K562 (cell line): ENCODE results near the gene ATP1A2. TPM values are rescaled to one million over a fixed set of nuclear protein-coding genes. Genes with fewer than 3 reads are reported as not detected.

Source experiments
- ATAC-seq: fragments of 200-7000 bp; cut with Tn5 transposase; 3 replicates; pipeline ENCODE4 v1.9.1; 2020; ENCODE audit warnings: moderate library complexity
- BruUV-seq: library from RNA; stranded (reverse); fragments of 400-500 nt; replicated peaks from 2 replicates; lab custom pipeline; 2021; lab: Mats Ljungman, UMichigan
- CTCF ChIA-PET: fragments of 300-600 bp; formaldehyde crosslinking; extraction: SDS; loops from one replicate; lab custom pipeline; 2021; ENCODE audit warnings: low intra/inter-chr PET ratio; lab: Yijun Ruan, JAX
- POLR2A ChIA-PET: fragments of 300-600, 350-650 bp; sonication (Branson Sonifier 250); formaldehyde crosslinking; extraction: SDS; loops from one replicate; lab custom pipeline; 2021; ENCODE audit warnings: antibody characterized with exemption, inconsistent platforms; lab: Yijun Ruan, JAX
- DNase-seq, 4 experiments: peaks; one replicate each; pipeline versions ENCODE4 v3.0.0 to v3.0.0-alpha.2; 2011 to 2018; ENCODE audit warnings: low spot score in 3 of 4, mixed read lengths in 3 of 4; ENCODE audit errors: extremely low read depth in 1 of 4
- FAIRE-seq: peaks from 2 replicates; lab custom pipeline; 2011; peaks lifted over from hg19 to GRCh38; lab: Jason Lieb, UNC
- H2AFZ ChIP-seq: 2 replicates; pipeline ENCODE4 v1.6.0; 2011; ENCODE audit warnings: low read depth, low read length, control low read depth, inconsistent platforms
- H3K27ac ChIP-seq: fragments of 200-600 bp; 3 replicates; pipeline ENCODE4 v1.8.0; 2011; ENCODE audit warnings: low read depth, mild to moderate bottlenecking, control low read depth, inconsistent platforms, low read length, moderate library complexity, mixed read lengths; ENCODE audit errors: extremely low read depth
- H3K27me3 ChIP-seq, 2 experiments: fragments of 300-600 bp in 1 of 2; 2 replicates in 1 of 2; 3 replicates in 1 of 2; pipeline versions ENCODE4 v1.6.0 to v1.8.0; 2011; ENCODE audit warnings: inconsistent platforms in 2 of 2, low read length in 2 of 2, mild to moderate bottlenecking in 1 of 2, mixed read lengths in 1 of 2, moderate library complexity in 1 of 2; ENCODE audit not compliant: control insufficient read depth in 2 of 2, insufficient read depth in 2 of 2
- H3K36me3 ChIP-seq: fragments of 300-600 bp; 3 replicates; pipeline ENCODE4 v1.8.0; 2011; ENCODE audit warnings: mild to moderate bottlenecking, low read length, inconsistent platforms; ENCODE audit not compliant: control insufficient read depth, insufficient read depth
- H3K4me1 ChIP-seq, 2 experiments: fragments of 200-600 bp in 1 of 2; replicated peaks in 1 of 2; 2 replicates in 1 of 2; 3 replicates in 1 of 2; pipeline versions ENCODE4 v1.5.1 to v1.8.0; 2011; ENCODE audit warnings: inconsistent platforms in 2 of 2, low read length in 2 of 2, mild to moderate bottlenecking in 1 of 2, mixed read lengths in 1 of 2, moderate library complexity in 1 of 2; ENCODE audit not compliant: control insufficient read depth in 2 of 2, insufficient read depth in 2 of 2
- H3K4me2 ChIP-seq: 2 replicates; pipeline ENCODE4 v1.6.1; 2011; ENCODE audit warnings: low read length, control low read depth, inconsistent platforms, mixed read lengths; ENCODE audit not compliant: insufficient read depth
- H3K4me3 ChIP-seq: fragments of 200-600 bp; sonication (generic), shearing (Covaris generic); 2 replicates; pipeline ENCODE4 v1.5.1; 2016; ENCODE audit warnings: control low read depth, inconsistent platforms
- H3K79me2 ChIP-seq: fragments of 200-600 bp; 3 replicates; pipeline ENCODE4 v1.8.0; 2011; ENCODE audit warnings: low read length, inconsistent platforms; ENCODE audit not compliant: control insufficient read depth, insufficient read depth
- H3K9ac ChIP-seq, 2 experiments: 2 replicates each; pipeline versions ENCODE4 v1.6.0 to v1.6.1; 2011; ENCODE audit warnings: low read depth in 2 of 2, low read length in 2 of 2, control low read depth in 1 of 2, inconsistent platforms in 1 of 2, mild to moderate bottlenecking in 1 of 2, mixed read lengths in 1 of 2; ENCODE audit not compliant: insufficient read depth in 1 of 2
- H3K9me1 ChIP-seq: one replicate; pipeline ENCODE4 v1.6.0; 2011; ENCODE audit warnings: inconsistent platforms, mild to moderate bottlenecking, low read length, moderate library complexity; ENCODE audit not compliant: control insufficient read depth, insufficient read depth
- H3K9me3 ChIP-seq: replicated peaks from 2 replicates; pipeline ENCODE4 v1.5.1; 2011; ENCODE audit warnings: low read depth, low read length, inconsistent platforms; ENCODE audit not compliant: control insufficient read depth, insufficient read depth
- H4K20me1 ChIP-seq: replicated peaks from 2 replicates; pipeline ENCODE4 v1.6.1; 2011; ENCODE audit warnings: low read length, inconsistent platforms, mixed read lengths; ENCODE audit not compliant: control insufficient read depth, insufficient read depth
- BHLHE40 ChIP-seq: IDR thresholded peaks from 2 replicates; pipeline ENCODE4 v1.6.1; 2011; ENCODE audit warnings: low read length, improper control_type of control experiment
- FOXJ3 ChIP-seq: sonication (generic); formaldehyde crosslinking; IDR thresholded peaks from 2 replicates; pipeline ENCODE4 v1.4.0; 2020; ENCODE audit warnings: mild to moderate bottlenecking, missing genetic modification reagents
- HDAC2 ChIP-seq: fragments of 450-650 bp; IDR thresholded peaks from 2 replicates; pipeline ENCODE4 v1.6.1; 2016; ENCODE audit warnings: mild to moderate bottlenecking
- HLTF ChIP-seq: fragments of 450-650 bp; IDR thresholded peaks from 2 replicates; pipeline ENCODE4 v1.6.1; 2016
- KAT7 ChIP-seq: sonication (generic); formaldehyde crosslinking; IDR thresholded peaks from 2 replicates; pipeline ENCODE4 v1.8.0; 2022; ENCODE audit warnings: missing genetic modification reagents, mild to moderate bottlenecking, borderline replicate concordance
- KLF10 ChIP-seq: fragments of 250-450 bp; sonication (Bioruptor Pico); IDR thresholded peaks from 2 replicates; pipeline ENCODE4 v1.6.1; 2021; ENCODE audit warnings: matching md5 sums
- MEF2D ChIP-seq: conservative IDR thresholded peaks from 2 replicates; pipeline ENCODE4 v1.6.1; 2016; ENCODE audit warnings: low read depth, missing genetic modification characterization, missing compliant biosample characterization
- MIER1 ChIP-seq: fragments of 450-650 bp; IDR thresholded peaks from 2 replicates; pipeline ENCODE4 v1.6.1; 2016; ENCODE audit warnings: antibody characterized with exemption, mild to moderate bottlenecking, low read depth
- MTA2 ChIP-seq: fragments of 450-650 bp; IDR thresholded peaks from 2 replicates; pipeline ENCODE4 v1.6.1; 2016; ENCODE audit warnings: low read depth
- NFIX ChIP-seq: fragments of 250-450 bp; sonication (Bioruptor Pico); IDR thresholded peaks from 2 replicates; pipeline ENCODE4 v1.4.0; 2020; ENCODE audit warnings: low read depth, mild to moderate bottlenecking, moderate library complexity
- PRPF4 ChIP-seq: fragments of 200-400 bp; formaldehyde crosslinking; IDR thresholded peaks from one replicate; pipeline ENCODE4 v1.6.1; 2017; ENCODE audit warnings: low read length, low read depth, mild to moderate bottlenecking; ENCODE audit not compliant: insufficient read depth, poor library complexity, severe bottlenecking
- RFX5 ChIP-seq: IDR thresholded peaks from 2 replicates; pipeline ENCODE4 v1.6.1; 2011; ENCODE audit warnings: low read depth, mild to moderate bottlenecking, improper control_type of control experiment, low read length
- SNAPC5 ChIP-seq: fragments of 250-450 bp; sonication (Bioruptor Pico); IDR thresholded peaks from 2 replicates; pipeline ENCODE4 v1.8.0; 2021; ENCODE audit warnings: moderate library complexity, mild to moderate bottlenecking, inconsistent platforms
- SRF ChIP-seq, 2 experiments: fragments of 250-450, 450-650 bp in 1 of 2; sonication (Bioruptor Pico) in 1 of 2; sonication (generic) in 1 of 2; formaldehyde crosslinking; IDR thresholded peaks; 2 replicates each; pipeline versions ENCODE4 v1.5.0 to v1.5.1; 2020 to 2022; ENCODE audit warnings: mild to moderate bottlenecking in 1 of 2, missing genetic modification reagents in 1 of 2
- ZBTB26 ChIP-seq: fragments of 450-650 bp; formaldehyde crosslinking; IDR thresholded peaks from 2 replicates; pipeline ENCODE4 v1.4.0; 2022; ENCODE audit warnings: missing genetic modification characterization
- ZNF121 ChIP-seq: sonication (generic); formaldehyde crosslinking; conservative IDR thresholded peaks from 2 replicates; pipeline ENCODE4 v1.8.0; 2022; ENCODE audit warnings: missing genetic modification reagents
- ZNF263 ChIP-seq: sonication (generic); formaldehyde crosslinking; IDR thresholded peaks from 2 replicates; pipeline ENCODE4 v1.8.0; 2022; ENCODE audit warnings: mild to moderate bottlenecking, missing genetic modification reagents, borderline replicate concordance
- ZNF445 ChIP-seq: fragments of 250-450 bp; sonication (Bioruptor Pico); IDR thresholded peaks from 2 replicates; pipeline ENCODE4 v1.4.0; 2020; ENCODE audit warnings: low read depth, mild to moderate bottlenecking, moderate library complexity
- WGBS: fragments of 100-300 bp; shearing (Covaris generic); methylation state at CpG from one replicate; pipeline ENCODE4 v1.1.6; 2016; ENCODE audit warnings: low coverage, mixed read lengths; ENCODE audit not compliant: insufficient coverage; ENCODE audit errors: missing lambda C conversion rate; 5-methylcytosine and 5-hydroxymethylcytosine counted together
- in situ Hi-C: fragments of 300-500 bp; cut with MboI; formaldehyde crosslinking; loops from 4 replicates; pipeline ENCODE4 v1.15.0; 2018; ENCODE audit warnings: inconsistent platforms, mixed read lengths
- intact Hi-C: fragments of 100-400 bp; cut with micrococcal nuclease; formaldehyde crosslinking; loops from 2 replicates; pipeline ENCODE4 v1.14.2; 2022
- polyA plus RNA-seq, 8 experiments: library from polyadenylated mRNA; depleted of rRNA in 4 of 8; stranded (reverse) in 5 of 8; unstranded in 3 of 8; fragments of >200 nt; fragmentation: Nextera tagmentation in 2 of 8; fragmentation: Illumina TruSeq in 1 of 8; extraction: Ambion mirVana in 2 of 8; extraction: Trizol in 1 of 8; gene quantifications; 2 replicates each; pipeline versions ENCODE4 v1.2.1 to v1.2.3, GENCODE V29; 2011 to 2014; ENCODE audit warnings: inconsistent platforms in 1 of 8, missing spikeins in 1 of 8
- total RNA-seq, 7 experiments: library from RNA; depleted of rRNA in 6 of 7; stranded (reverse); fragments of >200 nt in 6 of 7; fragmentation: Illumina TruSeq in 2 of 7; extraction: Trizol in 2 of 7; gene quantifications; 2 replicates each; pipeline versions ENCODE4 v1.2.1 to v1.2.3, GENCODE V29; 2011 to 2021; ENCODE audit warnings: low replicate concordance in 1 of 7
- TF ChIP-seq, protein P1 (sequence below): fragments of 150-350 bp; conservative IDR thresholded peaks from 2 replicates; pipeline ENCODE4 v1.6.1; 2014; ENCODE audit warnings: low read length

Gene ATP1A2
- total and polyA plus RNA-seq, 9 of the 15 experiments (the other 6 are each of a cell fraction or from before 2014, with no cell fraction given) = 0.04 to 0.11 (median 0.09) TPM; not detected in 6

GRCh38 chr1:160186246-160186645 is 70.7 kb downstream of the ATP1A2 start (continued):
- no peak for TF ChIP-seq KAT7
- no peak for TF ChIP-seq KLF10
- no peak for TF ChIP-seq HDAC2

DNA sequence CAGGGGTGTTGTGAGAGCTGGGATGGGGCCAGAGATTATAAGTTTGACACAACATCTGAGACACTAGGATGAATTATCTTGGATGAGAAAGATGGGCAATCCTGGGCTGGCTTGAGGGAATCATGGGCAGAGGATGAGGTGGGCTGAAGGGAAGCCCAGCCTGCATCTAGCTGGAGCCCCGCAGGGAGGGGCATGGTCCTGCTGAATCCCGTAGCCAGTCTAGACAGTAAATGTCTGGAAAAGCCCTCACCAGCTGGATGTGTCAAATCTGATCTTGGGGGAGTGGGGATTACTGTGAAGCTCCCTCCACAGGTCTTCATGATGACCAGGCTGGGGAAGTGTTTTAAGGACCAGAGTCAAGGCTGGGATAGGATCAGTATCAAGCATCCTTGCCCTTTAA is 71.2 kb downstream of the ATP1A2 start:
- 4% methylated on average over 2 of the region's 2 CpGs for WGBS
- DNase-seq = no peak
- Histone ChIP-seq H3K4me1 (no peaks in the 10 kb centered on the region), H3K27ac (no peak overlapping the region), H3K9me1 (no peaks in the 10 kb centered on the region), H3K36me3 (no peaks in the 10 kb centered on the region), H3K27me3 (peaks cover 30 to 54% of the 10 kb centered on the region in 2 experiments), H3K79me2 (no peaks in the 10 kb centered on the region), H3K4me3 (no peak overlapping the region), H2AFZ (no peak overlapping the region), H3K9me3 (no peaks in the 10 kb centered on the region), H4K20me1 (no peaks in the 10 kb centered on the region), H3K4me2 (no peak overlapping the region), H3K9ac (no peak overlapping the region)
- ChIA-PET CTCF (no interaction called here), POLR2A (interaction anchor here (1.0 kb wide), 1 partner anchor 14 kb away, joined by 4 read pairs; no protein-coding TSS in a partner anchor)
- FAIRE-seq = no peak
- BruUV-seq = no TSS peak
- intact Hi-C loops (no loop called here), in situ Hi-C loops (no loop called here)
- no peak for ATAC-seq
- TF ChIP-seq MEF2D (tag) (no peak), HLTF (no peak), RFX5 (no peak), SNAPC5 (CRISPR knock-in tag) (no peak), FOXJ3 (CRISPR knock-in tag) (no peak), MTA2 (no peak), ZBTB26 (CRISPR knock-in tag) (no peak), ZNF263 (no peak), ZNF121 (CRISPR knock-in tag) (no peak), BHLHE40 (no peak), ZNF445 (CRISPR knock-in tag) (no peak), NFIX (CRISPR knock-in tag) (no peak), PRPF4 (no peak), SRF (CRISPR knock-in tag; IDR thresholded peaks at IDR 0.05) (no peak), MIER1 (no peak)
- TF ChIP-seq, protein P1, sequence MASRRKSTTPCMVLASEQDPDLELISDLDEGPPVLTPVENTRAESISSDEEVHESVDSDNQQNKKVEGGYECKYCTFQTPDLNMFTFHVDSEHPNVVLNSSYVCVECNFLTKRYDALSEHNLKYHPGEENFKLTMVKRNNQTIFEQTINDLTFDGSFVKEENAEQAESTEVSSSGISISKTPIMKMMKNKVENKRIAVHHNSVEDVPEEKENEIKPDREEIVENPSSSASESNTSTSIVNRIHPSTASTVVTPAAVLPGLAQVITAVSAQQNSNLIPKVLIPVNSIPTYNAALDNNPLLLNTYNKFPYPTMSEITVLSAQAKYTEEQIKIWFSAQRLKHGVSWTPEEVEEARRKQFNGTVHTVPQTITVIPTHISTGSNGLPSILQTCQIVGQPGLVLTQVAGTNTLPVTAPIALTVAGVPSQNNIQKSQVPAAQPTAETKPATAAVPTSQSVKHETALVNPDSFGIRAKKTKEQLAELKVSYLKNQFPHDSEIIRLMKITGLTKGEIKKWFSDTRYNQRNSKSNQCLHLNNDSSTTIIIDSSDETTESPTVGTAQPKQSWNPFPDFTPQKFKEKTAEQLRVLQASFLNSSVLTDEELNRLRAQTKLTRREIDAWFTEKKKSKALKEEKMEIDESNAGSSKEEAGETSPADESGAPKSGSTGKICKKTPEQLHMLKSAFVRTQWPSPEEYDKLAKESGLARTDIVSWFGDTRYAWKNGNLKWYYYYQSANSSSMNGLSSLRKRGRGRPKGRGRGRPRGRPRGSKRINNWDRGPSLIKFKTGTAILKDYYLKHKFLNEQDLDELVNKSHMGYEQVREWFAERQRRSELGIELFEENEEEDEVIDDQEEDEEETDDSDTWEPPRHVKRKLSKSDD = no peak
